Endodermal cell (in vitro differentiated cells): ENCODE measurements around the gene CPSF4L. TPM values are rescaled to one million over a fixed set of nuclear protein-coding genes. Genes with fewer than 3 reads are reported as not detected.
"Not testable (repeated sequence)": the region's sequence is repeated elsewhere in the genome, so short reads cannot be mapped to it uniquely, and the experiment has no call there.

Source experiments
- DNase-seq: peaks from one replicate; pipeline ENCODE4 v3.0.0-alpha.2; 2017
- H3K27ac ChIP-seq: 2 replicates; pipeline ENCODE4 v1.5.1; 2013; ENCODE audit warnings: mild to moderate bottlenecking, low read depth, low read length, moderate library complexity
- H3K27me3 ChIP-seq: 2 replicates; pipeline ENCODE4 v1.6.1; 2013; ENCODE audit warnings: mild to moderate bottlenecking, low read length, moderate library complexity; ENCODE audit not compliant: insufficient read depth, control insufficient read depth, poor library complexity, severe bottlenecking
- H3K36me3 ChIP-seq: 2 replicates; pipeline ENCODE4 v1.7.0; 2013; ENCODE audit warnings: mild to moderate bottlenecking, low read length, moderate library complexity; ENCODE audit not compliant: control insufficient read depth, insufficient read depth
- H3K4me1 ChIP-seq: one replicate; pipeline ENCODE4 v1.7.0; 2013; ENCODE audit warnings: low read length; ENCODE audit not compliant: control insufficient read depth, insufficient read depth
- H3K4me3 ChIP-seq: 2 replicates; pipeline ENCODE4 v1.5.1; 2013; ENCODE audit warnings: mild to moderate bottlenecking, low read length, moderate library complexity
- H3K9ac ChIP-seq: 2 replicates; pipeline ENCODE4 v1.6.1; 2013; ENCODE audit warnings: mild to moderate bottlenecking, low read length, moderate library complexity; ENCODE audit not compliant: poor library complexity, severe bottlenecking; ENCODE audit errors: extremely low read depth
- H3K9me3 ChIP-seq: 2 replicates; pipeline ENCODE4 v1.6.1; 2013; ENCODE audit warnings: mild to moderate bottlenecking, low read length, moderate library complexity; ENCODE audit not compliant: control insufficient read depth
- H3K27ac Mint-ChIP-seq: 2 replicates; pipeline ENCODE4 v1.8.0; 2020; ENCODE audit warnings: mixed read lengths
- H3K27me3 Mint-ChIP-seq: 2 replicates; pipeline ENCODE4 v1.8.0; 2021; ENCODE audit warnings: mild to moderate bottlenecking, mixed read lengths; ENCODE audit not compliant: insufficient read depth
- H3K36me3 Mint-ChIP-seq: 2 replicates; pipeline ENCODE4 v1.8.0; 2020; ENCODE audit warnings: low read depth, mixed read lengths
- H3K4me1 Mint-ChIP-seq: 2 replicates; pipeline ENCODE4 v1.8.0; 2020; ENCODE audit warnings: mixed read lengths
- H3K4me3 Mint-ChIP-seq: 2 replicates; pipeline ENCODE4 v1.8.0; 2020; ENCODE audit warnings: mild to moderate bottlenecking, moderate library complexity, mixed read lengths
- H3K9me3 Mint-ChIP-seq: 2 replicates; pipeline ENCODE4 v1.8.0; 2020; ENCODE audit warnings: mild to moderate bottlenecking, mixed read lengths
- CTCF ChIP-seq: fragments of 200-600 bp; sonication (generic); conservative IDR thresholded peaks from 2 replicates; pipeline ENCODE4 v1.5.0; 2021; ENCODE audit warnings: antibody characterized with exemption, mild to moderate bottlenecking
- WGBS, 2 experiments: methylation state at CpG; one replicate each; pipeline versions ENCODE4 v1.1.5 to v1.1.7; 2013; ENCODE audit warnings: missing lambda C conversion rate in 2 of 2, mixed read lengths in 1 of 2; ENCODE audit not compliant: insufficient coverage in 1 of 2, insufficient read length in 1 of 2; 5-methylcytosine and 5-hydroxymethylcytosine counted together
- total RNA-seq, 2 donors: library from RNA; stranded (reverse); fragmentation: NEBNext Ultra II Directional in 1 of 2; extraction: Animal tissue kit (Norgen Biotek cat#: 25700) in 1 of 2; gene quantifications; 2 replicates in 1 of 2; 3 replicates in 1 of 2; pipeline ENCODE4 v1.2.1, GENCODE V29; 2021

CPSF4L gene
- total RNA-seq, 2 donors from 2014 or later, result 0.29 to 0.58 TPM

GRCh38 chr17:73266796-73267195 lies 5.1 kb upstream of the CPSF4L start:
- Mint-ChIP-seq H3K36me3 (no peaks in the 10 kb centered on the region), H3K4me3 (no peak overlapping the region), H3K9me3 (peaks cover 2% of the 10 kb centered on the region), H3K4me1 (peaks cover 17% of the 10 kb centered on the region), H3K27me3 (no peaks in the 10 kb centered on the region), H3K27ac (no peak overlapping the region)
- Histone ChIP-seq H3K27me3 (no peaks in the 10 kb centered on the region), H3K36me3 (no peaks in the 10 kb centered on the region), H3K9ac (no peak overlapping the region), H3K27ac (no peak overlapping the region), H3K9me3 (peaks cover 9% of the 10 kb centered on the region), H3K4me1 (peaks cover 13% of the 10 kb centered on the region), H3K4me3 (no peak overlapping the region)
- DNase-seq, result no peak
- TF ChIP-seq CTCF, result no peak
- 85 to 90% methylated on average over 7 to 11 of the region's 11 CpGs for WGBS, 2 experiments

- no peak overlapping the region for H3K4me3 Mint-ChIP-seq
- H3K9me3 ChIP-seq, result peaks cover 9% of the 10 kb centered on the region
- H3K27me3 Mint-ChIP-seq, result no peaks in the 10 kb centered on the region
- H3K4me3 ChIP-seq, result no peak overlapping the region
- H3K36me3 Mint-ChIP-seq, result no peaks in the 10 kb centered on the region
- WGBS, 2 experiments, result 88 to 93% methylated on average over 17 to 24 of the region's 24 CpGs
- H3K27ac ChIP-seq, result no peak overlapping the region
- no peak for TF ChIP-seq CTCF
- no peak overlapping the region for H3K27ac Mint-ChIP-seq
- peaks cover 1% of the 10 kb centered on the region for H3K9me3 Mint-ChIP-seq
- H3K36me3 ChIP-seq, result no peaks in the 10 kb centered on the region
- no peaks in the 10 kb centered on the region for H3K27me3 ChIP-seq
- H3K4me1 ChIP-seq, result peaks cover 16% of the 10 kb centered on the region
- peaks cover 17% of the 10 kb centered on the region for H3K4me1 Mint-ChIP-seq
- DNase-seq, result no peak
- no peak overlapping the region for H3K9ac ChIP-seq
These were observed 4.3 kb upstream of the CPSF4L start for GRCh38 chr17:73265646-73266640.

GRCh38 chr17:73264448-73264847 lies 2.8 kb upstream of the CPSF4L start:
- 85 to 100% methylated on average over 1 to 2 of the region's 2 CpGs for WGBS, 2 experiments
- H3K9me3 ChIP-seq, H3K4me3 Mint-ChIP-seq, H3K27me3 ChIP-seq, H3K4me3 ChIP-seq, H3K27ac Mint-ChIP-seq, H3K9ac ChIP-seq, H3K27ac ChIP-seq, DNase-seq, H3K9me3 Mint-ChIP-seq, H3K36me3 ChIP-seq, H3K36me3 Mint-ChIP-seq, H3K27me3 Mint-ChIP-seq: not testable (repeated sequence)
- H3K4me1 Mint-ChIP-seq, result peaks cover 17% of the 10 kb centered on the region
- peaks cover 16% of the 10 kb centered on the region for H3K4me1 ChIP-seq
